Neural cell (in vitro differentiated cells): ENCODE results near the gene SLC41A3.

Experiments
- EP300 ChIP-seq: fragments of 450-650 bp; conservative IDR thresholded peaks from 2 replicates; pipeline ENCODE4 v1.6.1; 2014; ENCODE audit warnings: antibody characterized with exemption, mild to moderate bottlenecking, moderate library complexity; ENCODE audit not compliant: poor library complexity, severe bottlenecking
- MXI1 ChIP-seq: fragments of 450-650 bp; conservative IDR thresholded peaks from 2 replicates; pipeline ENCODE4 v1.6.1; 2014; ENCODE audit warnings: antibody characterized with exemption, mild to moderate bottlenecking; ENCODE audit not compliant: poor library complexity, severe bottlenecking
- RAD21 ChIP-seq: fragments of 450-650 bp; conservative IDR thresholded peaks from 2 replicates; pipeline ENCODE4 v1.6.1; 2014; ENCODE audit warnings: antibody characterized with exemption, mild to moderate bottlenecking, moderate library complexity
- TAF1 ChIP-seq: IDR thresholded peaks from 2 replicates; pipeline ENCODE4 v1.6.1; 2012; ENCODE audit warnings: low read depth
- TF ChIP-seq, protein P1 (sequence below): fragments of 450-650 bp; IDR thresholded peaks from 2 replicates; pipeline ENCODE4 v1.5.1; 2014; ENCODE audit warnings: antibody characterized with exemption, mild to moderate bottlenecking, moderate library complexity; ENCODE audit not compliant: poor library complexity, severe bottlenecking

DNA sequence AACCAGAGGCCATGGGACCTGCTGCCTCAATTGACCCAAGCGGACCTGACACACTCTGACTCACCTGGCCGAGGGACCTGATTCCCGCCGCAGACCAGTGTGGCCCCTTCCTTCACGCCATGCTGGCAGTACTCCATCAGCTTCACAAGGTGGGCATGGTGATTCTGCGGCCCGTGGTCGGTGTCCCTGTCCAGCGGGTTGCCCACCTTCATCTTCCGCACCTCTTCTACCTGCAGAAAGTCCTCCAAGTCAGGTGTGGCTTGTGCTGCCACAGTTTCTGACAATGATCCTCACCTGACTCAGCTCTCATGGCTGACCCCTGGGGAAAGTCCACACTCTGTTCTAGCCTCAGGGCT lies 25.9 kb upstream of the SLC41A3 start:
- TF ChIP-seq, protein P1, sequence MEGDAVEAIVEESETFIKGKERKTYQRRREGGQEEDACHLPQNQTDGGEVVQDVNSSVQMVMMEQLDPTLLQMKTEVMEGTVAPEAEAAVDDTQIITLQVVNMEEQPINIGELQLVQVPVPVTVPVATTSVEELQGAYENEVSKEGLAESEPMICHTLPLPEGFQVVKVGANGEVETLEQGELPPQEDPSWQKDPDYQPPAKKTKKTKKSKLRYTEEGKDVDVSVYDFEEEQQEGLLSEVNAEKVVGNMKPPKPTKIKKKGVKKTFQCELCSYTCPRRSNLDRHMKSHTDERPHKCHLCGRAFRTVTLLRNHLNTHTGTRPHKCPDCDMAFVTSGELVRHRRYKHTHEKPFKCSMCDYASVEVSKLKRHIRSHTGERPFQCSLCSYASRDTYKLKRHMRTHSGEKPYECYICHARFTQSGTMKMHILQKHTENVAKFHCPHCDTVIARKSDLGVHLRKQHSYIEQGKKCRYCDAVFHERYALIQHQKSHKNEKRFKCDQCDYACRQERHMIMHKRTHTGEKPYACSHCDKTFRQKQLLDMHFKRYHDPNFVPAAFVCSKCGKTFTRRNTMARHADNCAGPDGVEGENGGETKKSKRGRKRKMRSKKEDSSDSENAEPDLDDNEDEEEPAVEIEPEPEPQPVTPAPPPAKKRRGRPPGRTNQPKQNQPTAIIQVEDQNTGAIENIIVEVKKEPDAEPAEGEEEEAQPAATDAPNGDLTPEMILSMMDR, result no peak
- TF ChIP-seq EP300 (no peak), RAD21 (no peak), MXI1 (no peak), TAF1 (no peak)
